GM19395 (cell line): ENCODE results near the gene KBTBD2.
"Not testable (repeated sequence)": the region's sequence is repeated elsewhere in the genome, so short reads cannot be mapped to it uniquely, and the experiment has no call there.

Experiments used
- ATAC-seq: cut with Tn5 transposase; IDR thresholded peaks from one replicate; pipeline ENCODE4 v1.9.1; 2021; ENCODE audit warnings: mild to moderate bottlenecking, moderate library complexity; ENCODE audit not compliant: unreplicated experiment

KBTBD2 gene

GRCh38 chr7:32893722-32894121 is 2.2 kb upstream of the KBTBD2 start:
- no peak for ATAC-seq

GRCh38 chr7:32893207-32893524 is 1.6 kb upstream of the KBTBD2 start:
- ATAC-seq, result no peak

- peak; percentile 28 for ATAC-seq
These were observed 1.1 kb upstream of the KBTBD2 start for GRCh38 chr7:32892521-32893206.

- peak; percentile 62 for ATAC-seq
These were observed 400 bp upstream of the KBTBD2 start for GRCh38 chr7:32891800-32892520.

- ATAC-seq, result no peak
These were observed 842 bp downstream of the KBTBD2 start for GRCh38 chr7:32890793-32891042.

GRCh38 chr7:32890010-32890792 is 1.4 kb downstream of the KBTBD2 start:
- peak; percentile 45 for ATAC-seq

- ATAC-seq, result no peak
These were observed 3.1 kb downstream of the KBTBD2 start for GRCh38 chr7:32888505-32888904.

- no peak for ATAC-seq
These were observed 4.2 kb downstream of the KBTBD2 start for GRCh38 chr7:32887395-32887794.

- ATAC-seq, result no peak
These were observed 10.2 kb downstream of the KBTBD2 start for GRCh38 chr7:32881074-32881982.

GRCh38 chr7:32879460-32879859 is 12.1 kb downstream of the KBTBD2 start:
- no peak for ATAC-seq

GRCh38 chr7:32878023-32878422 is 13.5 kb downstream of the KBTBD2 start:
- not testable (repeated sequence) for ATAC-seq

- no peak for ATAC-seq
These were observed 19.1 kb downstream of the KBTBD2 start for GRCh38 chr7:32872421-32872820.

- peak; percentile 83 for ATAC-seq
These were observed 19.8 kb downstream of the KBTBD2 start for GRCh38 chr7:32871624-32872371.

GRCh38 chr7:32870298-32870697 is 21.3 kb downstream of the KBTBD2 start:
- no peak for ATAC-seq

GRCh38 chr7:32869716-32870115 is 21.8 kb downstream of the KBTBD2 start:
- no peak for ATAC-seq

- ATAC-seq, result no peak
These were observed 23.4 kb downstream of the KBTBD2 start for GRCh38 chr7:32868116-32868515.

- no peak for ATAC-seq
These were observed 26.0 kb downstream of the KBTBD2 start for GRCh38 chr7:32865448-32866030.

GRCh38 chr7:32863872-32864271 is 27.7 kb downstream of the KBTBD2 start:
- ATAC-seq, result not testable (repeated sequence)

GRCh38 chr7:32860090-32860489 is 31.5 kb downstream of the KBTBD2 start:
- ATAC-seq, result no peak

GRCh38 chr7:32858648-32859047 is 32.9 kb downstream of the KBTBD2 start:
- no peak for ATAC-seq
